GM23338 (cell line): Measurements from ENCODE around the gene ODAM. TPM values are rescaled to one million over a fixed set of nuclear protein-coding genes. Genes with fewer than 3 reads are reported as not detected.

Experiments
- ATAC-seq: fragments of 200-7000 bp; cut with Tn5 transposase; 3 replicates; pipeline ENCODE4 v1.9.1; 2020
- DNase-seq: peaks from one replicate; pipeline ENCODE4 v3.0.0-alpha.2; 2015; ENCODE audit warnings: low spot score
- H2AFZ ChIP-seq: fragments of 200-600 bp; sonication (generic); 2 replicates; pipeline ENCODE4 v1.8.0; 2016; ENCODE audit warnings: antibody characterized with exemption, mild to moderate bottlenecking, moderate library complexity
- H3F3A ChIP-seq: fragments of 200-600 bp; sonication (generic); replicated peaks from 2 replicates; pipeline ENCODE4 v1.8.0; 2017; ENCODE audit warnings: antibody characterized with exemption, mixed run types, low read depth
- H3K27ac ChIP-seq: fragments of 200-600 bp; sonication (generic); 2 replicates; pipeline ENCODE4 v1.6.1; 2016; ENCODE audit warnings: low read depth
- H3K27me3 ChIP-seq: fragments of 200-600 bp; sonication (generic); 2 replicates; pipeline ENCODE4 v1.8.0; 2016; ENCODE audit warnings: mild to moderate bottlenecking, mixed run types, moderate library complexity; ENCODE audit not compliant: insufficient read depth
- H3K36me3 ChIP-seq: fragments of 200-600 bp; sonication (generic); 2 replicates; pipeline ENCODE4 v1.8.0; 2016; ENCODE audit warnings: mild to moderate bottlenecking; ENCODE audit not compliant: insufficient read depth
- H3K4me1 ChIP-seq: fragments of 200-600 bp; sonication (generic); 2 replicates; pipeline ENCODE4 v1.8.0; 2016; ENCODE audit warnings: mild to moderate bottlenecking, moderate library complexity; ENCODE audit not compliant: insufficient read depth
- H3K4me2 ChIP-seq: fragments of 200-600 bp; sonication (generic); 2 replicates; pipeline ENCODE4 v1.7.1; 2017; ENCODE audit warnings: mixed run types
- H3K4me3 ChIP-seq: fragments of 200-600 bp; sonication (generic); 2 replicates; pipeline ENCODE4 v1.6.1; 2016; ENCODE audit warnings: mixed run types
- H3K79me2 ChIP-seq: fragments of 200-600 bp; sonication (generic); replicated peaks from 2 replicates; pipeline ENCODE4 v1.8.0; 2017; ENCODE audit warnings: mild to moderate bottlenecking; ENCODE audit not compliant: insufficient read depth
- H3K9me2 ChIP-seq: fragments of 200-600 bp; sonication (generic); 2 replicates; pipeline ENCODE4 v1.8.0; 2017; ENCODE audit not compliant: insufficient read depth
- H4K20me1 ChIP-seq: fragments of 200-600 bp; sonication (generic); replicated peaks from 2 replicates; pipeline ENCODE4 v1.8.0; 2017; ENCODE audit warnings: mild to moderate bottlenecking; ENCODE audit not compliant: insufficient read depth
- H3K27ac Mint-ChIP-seq: 2 replicates; pipeline ENCODE4 v1.8.0; 2020; ENCODE audit warnings: inconsistent platforms, mild to moderate bottlenecking, moderate library complexity, mixed read lengths
- H3K27me3 Mint-ChIP-seq: 3 replicates; pipeline ENCODE4 v1.8.0; 2022; ENCODE audit warnings: low read depth, mild to moderate bottlenecking, moderate library complexity, mixed read lengths, inconsistent platforms; ENCODE audit not compliant: insufficient read depth, poor library complexity
- H3K36me3 Mint-ChIP-seq: 3 replicates; pipeline ENCODE4 v1.8.0; 2021; ENCODE audit warnings: low read depth, mild to moderate bottlenecking, inconsistent platforms, moderate library complexity, mixed read lengths
- H3K4me1 Mint-ChIP-seq: 3 replicates; pipeline ENCODE4 v1.8.0; 2020; ENCODE audit warnings: mild to moderate bottlenecking, inconsistent platforms, mixed read lengths
- H3K4me3 Mint-ChIP-seq: 3 replicates; pipeline ENCODE4 v1.8.0; 2021; ENCODE audit warnings: moderate library complexity, mild to moderate bottlenecking, inconsistent platforms, mixed read lengths
- H3K9me3 Mint-ChIP-seq: 3 replicates; pipeline ENCODE4 v1.8.0; 2020; ENCODE audit warnings: moderate library complexity, mild to moderate bottlenecking, inconsistent platforms, mixed read lengths
- JUNB ChIP-seq: IDR thresholded peaks from one replicate; pipeline ENCODE4 v1.6.1; 2016; ENCODE audit warnings: antibody characterized with exemption; ENCODE audit not compliant: unreplicated experiment
- REST ChIP-seq: IDR thresholded peaks from one replicate; pipeline ENCODE4 v1.6.1; 2018; ENCODE audit warnings: antibody characterized with exemption; ENCODE audit not compliant: unreplicated experiment
- ZNF114 ChIP-seq: fragments of 250-450 bp; sonication (Bioruptor Pico); IDR thresholded peaks from 2 replicates; pipeline ENCODE4 v1.5.0; 2020; ENCODE audit warnings: mild to moderate bottlenecking, moderate library complexity
- polyA plus RNA-seq: library from polyadenylated mRNA; unstranded; fragments of >200 nt; fragmentation: Nextera tagmentation; extraction: Ambion mirVana; gene quantifications from 2 replicates; pipeline ENCODE4 v1.2.1, GENCODE V29; 2016
- total RNA-seq: library from RNA; depleted of rRNA; stranded (reverse); fragments of >200 nt; shearing (Covaris generic); gene quantifications from 2 replicates; pipeline ENCODE4 v1.2.3, GENCODE V29; 2014
- TF ChIP-seq, protein P1 (sequence below): IDR thresholded peaks from 2 replicates; pipeline ENCODE4 v1.6.1; 2016; ENCODE audit warnings: antibody characterized with exemption

ODAM gene
- total and polyA plus RNA-seq, 2 experiments from 2014 or later = not detected

DNA sequence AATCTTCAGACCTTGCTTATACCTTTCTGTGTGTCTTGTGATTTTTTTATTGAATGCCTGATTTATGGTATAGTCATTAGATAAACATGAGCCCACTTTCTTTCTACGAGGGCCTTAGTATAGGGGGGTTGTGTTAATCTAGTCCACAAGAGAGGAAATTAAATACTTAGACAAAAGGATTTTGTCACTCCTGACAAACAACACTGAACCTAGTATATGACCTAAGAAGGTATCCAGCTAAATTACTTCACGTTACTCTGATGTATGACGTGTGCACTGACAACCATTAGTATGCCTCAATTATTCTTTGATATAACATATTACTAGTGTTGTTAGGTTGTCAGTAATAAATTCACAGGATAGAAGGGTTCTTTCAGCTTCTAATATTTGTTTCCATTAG is 44.3 kb upstream of the ODAM start:
- H3F3A ChIP-seq = no peaks in the 10 kb centered on the region
- H3K9me3 Mint-ChIP-seq = no peaks in the 10 kb centered on the region
- TF ChIP-seq ZNF114 (no peak), REST (no peak)
- TF ChIP-seq, protein P1, sequence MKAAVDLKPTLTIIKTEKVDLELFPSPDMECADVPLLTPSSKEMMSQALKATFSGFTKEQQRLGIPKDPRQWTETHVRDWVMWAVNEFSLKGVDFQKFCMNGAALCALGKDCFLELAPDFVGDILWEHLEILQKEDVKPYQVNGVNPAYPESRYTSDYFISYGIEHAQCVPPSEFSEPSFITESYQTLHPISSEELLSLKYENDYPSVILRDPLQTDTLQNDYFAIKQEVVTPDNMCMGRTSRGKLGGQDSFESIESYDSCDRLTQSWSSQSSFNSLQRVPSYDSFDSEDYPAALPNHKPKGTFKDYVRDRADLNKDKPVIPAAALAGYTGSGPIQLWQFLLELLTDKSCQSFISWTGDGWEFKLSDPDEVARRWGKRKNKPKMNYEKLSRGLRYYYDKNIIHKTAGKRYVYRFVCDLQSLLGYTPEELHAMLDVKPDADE = no peak
- H3K36me3 ChIP-seq = no peaks in the 10 kb centered on the region
- no peak overlapping the region for H3K4me3 Mint-ChIP-seq
- no peaks in the 10 kb centered on the region for H3K79me2 ChIP-seq
- DNase-seq = no peak
- H3K27me3 ChIP-seq = no peaks in the 10 kb centered on the region
- no peaks in the 10 kb centered on the region for H3K36me3 Mint-ChIP-seq
- H4K20me1 ChIP-seq = no peaks in the 10 kb centered on the region
- no peak for ATAC-seq
- no peak overlapping the region for H3K4me2 ChIP-seq
- no peak overlapping the region for H3K4me3 ChIP-seq
- peaks cover 26% of the 10 kb centered on the region for H3K4me1 ChIP-seq
- peaks cover 1% of the 10 kb centered on the region for H3K27me3 Mint-ChIP-seq
- no peak overlapping the region for H2AFZ ChIP-seq
- 0 out of 2 replicates have a peak overlapping the region, but pooled peaks have one; percentile 43 for H3K27ac Mint-ChIP-seq
- H3K27ac ChIP-seq = no peak overlapping the region
- H3K4me1 Mint-ChIP-seq = peaks cover 7% of the 10 kb centered on the region
- peaks cover 4% of the 10 kb centered on the region; the same call in 1 of the 2 replicates for H3K9me2 ChIP-seq

DNA sequence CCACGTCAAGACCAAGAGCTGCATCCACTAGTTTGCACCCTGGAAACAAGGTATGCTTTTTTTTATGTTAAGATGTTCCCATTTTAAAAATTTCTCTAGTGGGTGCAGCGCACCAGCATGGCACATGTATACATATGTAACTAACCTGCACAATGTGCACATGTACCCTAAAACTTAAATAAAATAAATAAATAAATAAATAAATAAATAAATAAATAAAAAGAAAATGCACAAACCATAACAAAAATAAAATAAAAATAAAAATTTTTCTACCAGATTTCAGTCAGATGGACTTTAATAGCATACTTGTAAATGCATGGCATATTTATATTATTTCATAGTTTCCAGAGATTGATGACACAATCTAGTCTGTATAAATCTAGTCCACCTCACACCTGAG is 43.4 kb upstream of the ODAM start:
- Histone ChIP-seq H3K79me2 (no peaks in the 10 kb centered on the region), H3F3A (no peaks in the 10 kb centered on the region), H3K4me1 (peaks cover 26% of the 10 kb centered on the region), H2AFZ (no peak overlapping the region), H3K9me2 (peaks cover 4% of the 10 kb centered on the region; the same call in 1 of the 2 replicates), H3K27ac (no peak overlapping the region), H4K20me1 (no peaks in the 10 kb centered on the region), H3K4me3 (no peak overlapping the region), H3K36me3 (no peaks in the 10 kb centered on the region), H3K4me2 (no peak overlapping the region), H3K27me3 (no peaks in the 10 kb centered on the region)
- Mint-ChIP-seq H3K27me3 (peaks cover 1% of the 10 kb centered on the region), H3K36me3 (no peaks in the 10 kb centered on the region), H3K4me3 (no peak overlapping the region), H3K4me1 (peaks cover 7% of the 10 kb centered on the region), H3K9me3 (no peaks in the 10 kb centered on the region), H3K27ac (no peak overlapping the region)
- TF ChIP-seq JUNB = no peak
- TF ChIP-seq, protein P1 = no peak
- no peak for ATAC-seq
- no peak for DNase-seq
